Measurements from ENCODE around the gene SLAMF8.

SLAMF8 gene

DNA sequence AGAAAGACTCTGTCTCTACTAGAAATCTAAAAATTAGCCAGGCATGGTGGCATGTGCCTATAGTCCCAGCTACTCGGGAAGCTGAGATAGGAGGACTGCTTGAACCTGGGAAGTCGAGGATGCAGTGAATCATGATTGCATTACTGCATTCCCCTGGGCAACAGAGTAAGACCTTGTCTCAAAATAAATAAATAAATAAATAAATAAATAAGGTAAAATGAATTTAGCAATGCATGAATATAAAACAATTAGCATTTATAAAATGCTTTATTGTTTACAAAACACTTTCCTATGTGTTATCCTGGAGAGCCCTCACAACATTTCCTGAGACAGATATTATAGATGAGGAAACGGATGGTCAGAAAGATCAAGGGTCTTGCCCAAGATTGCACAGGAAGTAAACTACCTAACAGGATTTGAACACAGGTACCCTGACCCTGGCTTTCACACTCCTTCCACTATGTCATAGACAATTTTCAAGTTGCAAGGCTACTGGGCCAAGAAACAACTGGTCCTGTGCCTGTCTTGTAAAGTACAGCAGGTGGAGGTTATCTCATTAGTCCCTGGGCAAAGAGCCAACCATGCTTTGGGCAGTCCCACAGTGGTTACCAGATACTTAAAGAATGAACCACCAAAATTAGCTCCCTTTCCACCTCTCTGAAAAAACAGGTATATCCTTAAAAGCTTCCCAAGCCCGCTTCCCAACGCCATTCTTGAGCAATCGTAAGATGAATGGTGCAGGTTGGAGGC lies 51.2 kb downstream of the SLAMF8 start:
- no peak for DNase-seq
- in situ Hi-C loops (cut with HindIII; ENCODE audit: low pct_ligation_motif_present, low sequenced_read_pairs): no loop called here
- H3K27ac ChIP-seq: no peak overlapping the region

DNA sequence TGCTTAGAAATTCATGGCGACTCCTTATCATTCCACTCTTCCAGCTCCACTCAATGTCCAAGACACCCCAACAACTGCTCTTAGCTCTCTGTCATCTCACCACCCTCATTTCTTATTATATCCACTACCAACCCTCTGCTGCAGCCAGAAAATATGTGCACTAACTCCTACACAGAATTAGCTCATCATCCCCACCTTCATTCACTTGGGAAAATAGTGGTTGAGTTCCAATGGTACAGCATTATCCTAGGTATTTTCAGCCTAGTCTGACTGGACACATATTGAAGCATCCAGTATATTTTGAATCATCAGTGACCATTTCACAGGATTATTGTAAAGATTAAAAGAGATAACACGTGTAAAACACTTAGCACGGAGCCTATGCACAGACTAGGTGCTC lies 52.5 kb downstream of the SLAMF8 start:
- no peaks in the 10 kb centered on the region for H3K36me3 ChIP-seq (replicated peaks)
- H3K27me3 ChIP-seq (replicated peaks): no peaks in the 10 kb centered on the region
- H3K27ac ChIP-seq: no peak overlapping the region
- no peak overlapping the region for H3K4me3 ChIP-seq (ENCODE audit: low read depth, low read length)
- TF ChIP-seq, protein P1, sequence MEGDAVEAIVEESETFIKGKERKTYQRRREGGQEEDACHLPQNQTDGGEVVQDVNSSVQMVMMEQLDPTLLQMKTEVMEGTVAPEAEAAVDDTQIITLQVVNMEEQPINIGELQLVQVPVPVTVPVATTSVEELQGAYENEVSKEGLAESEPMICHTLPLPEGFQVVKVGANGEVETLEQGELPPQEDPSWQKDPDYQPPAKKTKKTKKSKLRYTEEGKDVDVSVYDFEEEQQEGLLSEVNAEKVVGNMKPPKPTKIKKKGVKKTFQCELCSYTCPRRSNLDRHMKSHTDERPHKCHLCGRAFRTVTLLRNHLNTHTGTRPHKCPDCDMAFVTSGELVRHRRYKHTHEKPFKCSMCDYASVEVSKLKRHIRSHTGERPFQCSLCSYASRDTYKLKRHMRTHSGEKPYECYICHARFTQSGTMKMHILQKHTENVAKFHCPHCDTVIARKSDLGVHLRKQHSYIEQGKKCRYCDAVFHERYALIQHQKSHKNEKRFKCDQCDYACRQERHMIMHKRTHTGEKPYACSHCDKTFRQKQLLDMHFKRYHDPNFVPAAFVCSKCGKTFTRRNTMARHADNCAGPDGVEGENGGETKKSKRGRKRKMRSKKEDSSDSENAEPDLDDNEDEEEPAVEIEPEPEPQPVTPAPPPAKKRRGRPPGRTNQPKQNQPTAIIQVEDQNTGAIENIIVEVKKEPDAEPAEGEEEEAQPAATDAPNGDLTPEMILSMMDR (IDR thresholded peaks at IDR 0.05; ENCODE audit: low read depth, low read length, missing control alignments): no peak
- in situ Hi-C loops (cut with HindIII; ENCODE audit: low pct_ligation_motif_present, low sequenced_read_pairs): no loop called here
- no peak for DNase-seq

More for the DNA sequence above, 51.2 kb downstream of the SLAMF8 start:
- TF ChIP-seq, protein P1 (IDR thresholded peaks at IDR 0.05; ENCODE audit: low read depth, low read length, missing control alignments): no peak
- no peaks in the 10 kb centered on the region for H3K36me3 ChIP-seq (replicated peaks)
- H3K4me3 ChIP-seq (ENCODE audit: low read depth, low read length): no peak overlapping the region
- no peaks in the 10 kb centered on the region for H3K27me3 ChIP-seq (replicated peaks)

DNA sequence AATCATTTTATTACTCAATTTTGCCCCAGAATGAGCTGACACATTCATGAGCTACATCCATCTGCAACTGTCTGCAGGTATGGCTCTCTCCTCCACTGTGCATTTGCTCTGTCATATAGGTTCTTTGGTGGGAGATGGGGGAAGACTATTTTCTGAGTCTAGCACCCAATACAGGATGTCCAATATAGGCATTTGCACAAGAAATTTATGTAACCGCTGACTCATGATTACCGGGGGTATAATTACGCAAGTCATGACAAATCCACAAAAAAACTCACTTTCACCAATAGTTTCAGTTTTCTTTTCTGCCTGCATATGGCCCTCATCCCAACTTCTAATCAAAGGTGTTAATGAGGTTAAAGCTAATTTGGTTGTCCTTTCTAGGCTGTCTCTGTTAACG lies 53.3 kb downstream of the SLAMF8 start:
- Histone ChIP-seq H3K4me3 (ENCODE audit: low read depth, low read length) (no peak overlapping the region), H3K27me3 (replicated peaks) (no peaks in the 10 kb centered on the region), H3K36me3 (replicated peaks) (no peaks in the 10 kb centered on the region), H3K27ac (no peak overlapping the region)
- peak; percentile 66 for DNase-seq
- TF ChIP-seq, protein P1 (IDR thresholded peaks at IDR 0.05; ENCODE audit: low read depth, low read length, missing control alignments): no peak
- in situ Hi-C loops (cut with HindIII; ENCODE audit: low pct_ligation_motif_present, low sequenced_read_pairs): no loop called here

DNA sequence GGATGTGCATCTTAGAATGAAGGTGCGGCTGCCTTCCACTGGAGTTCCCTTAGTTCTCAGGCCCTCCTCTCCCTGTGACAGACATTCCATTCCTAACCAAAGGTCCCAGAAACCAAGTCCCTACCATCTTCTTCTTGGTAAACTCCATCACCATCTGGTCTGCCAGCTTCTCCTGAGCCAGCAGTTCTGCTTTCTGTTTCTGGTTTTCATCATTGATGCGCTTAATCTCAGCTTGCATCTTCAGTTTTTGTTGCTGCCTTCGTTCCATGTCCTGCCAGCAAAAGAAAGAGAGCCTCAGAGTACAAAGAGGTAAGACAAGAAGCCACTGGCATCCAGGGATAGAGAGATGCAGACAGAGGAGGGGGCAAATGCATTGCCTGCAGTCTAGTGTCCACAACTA lies 53.8 kb downstream of the SLAMF8 start:
- in situ Hi-C loops (cut with HindIII; ENCODE audit: low pct_ligation_motif_present, low sequenced_read_pairs): no loop called here
- no peaks in the 10 kb centered on the region for H3K36me3 ChIP-seq (replicated peaks)
- TF ChIP-seq, protein P1 (IDR thresholded peaks at IDR 0.05; ENCODE audit: low read depth, low read length, missing control alignments): no peak
- no peak overlapping the region for H3K27ac ChIP-seq
- no peak overlapping the region for H3K4me3 ChIP-seq (ENCODE audit: low read depth, low read length)
- no peak for DNase-seq
- no peaks in the 10 kb centered on the region for H3K27me3 ChIP-seq (replicated peaks)

DNA sequence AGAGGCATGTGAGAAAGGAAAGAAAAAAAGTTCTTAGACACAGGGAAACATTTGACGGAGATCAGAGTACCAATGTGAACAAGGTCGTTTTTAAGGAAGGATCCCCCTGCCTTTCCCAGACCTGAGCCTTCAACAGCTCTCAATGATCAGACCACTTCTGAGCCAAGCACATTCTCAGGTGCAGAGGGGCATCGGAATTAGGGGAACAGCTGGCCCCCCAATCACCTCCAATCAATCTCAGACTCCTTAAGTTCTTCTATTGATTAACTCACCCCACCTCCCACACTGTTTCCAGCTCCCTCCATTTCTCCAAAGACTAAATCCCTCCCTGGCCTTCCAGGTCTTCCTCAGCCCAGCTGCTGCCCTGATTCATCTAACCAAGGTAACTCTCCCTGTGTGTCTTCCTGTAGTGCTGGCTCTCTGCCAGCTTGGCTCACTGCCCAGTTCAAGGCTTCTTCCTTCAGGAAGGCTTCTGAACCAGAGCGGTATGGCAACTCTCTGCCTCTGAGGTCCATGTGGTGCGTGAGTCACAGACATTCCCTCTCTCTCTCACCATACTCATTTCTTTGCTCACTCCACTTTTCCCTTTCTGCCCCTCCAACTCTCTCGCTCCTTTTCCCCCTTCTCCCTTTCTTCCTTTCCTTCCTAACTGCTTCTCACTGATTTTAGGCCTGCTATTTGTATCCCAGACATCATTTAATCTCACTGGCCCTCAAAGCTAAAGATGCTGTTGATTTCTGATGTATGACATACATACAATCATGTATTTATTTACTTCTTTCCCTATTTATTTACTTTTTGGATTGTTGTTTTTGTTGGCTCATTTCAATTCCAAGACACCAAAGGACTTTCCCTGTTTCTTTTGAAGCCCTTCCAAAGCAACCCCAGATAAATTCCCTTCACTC lies 55.2 kb downstream of the SLAMF8 start:
- in situ Hi-C loops (cut with HindIII; ENCODE audit: low pct_ligation_motif_present, low sequenced_read_pairs): no loop called here
- H3K27ac ChIP-seq: peak overlapping the region; percentile 50
- no peak overlapping the region for H3K4me3 ChIP-seq (ENCODE audit: low read depth, low read length)
- no peaks in the 10 kb centered on the region for H3K27me3 ChIP-seq (replicated peaks)
- no peaks in the 10 kb centered on the region for H3K36me3 ChIP-seq (replicated peaks)
- peak; percentile 95 for DNase-seq
- TF ChIP-seq, protein P1 (IDR thresholded peaks at IDR 0.05; ENCODE audit: low read depth, low read length, missing control alignments): no peak
